Trophoblast cell (in vitro differentiated cells and primary cell): Measurements from ENCODE around the gene C5orf15.
"Not testable (repeated sequence)": the region's sequence is repeated elsewhere in the genome, so short reads cannot be mapped to it uniquely, and the experiment has no call there.

Source experiments
- DNase-seq, 2 donors: peaks; one replicate each; pipeline ENCODE4 v3.0.0-alpha.2; 2016
- H2AFZ ChIP-seq: 2 replicates; pipeline ENCODE4 v1.6.1; 2013; ENCODE audit warnings: low read length, moderate library complexity, mild to moderate bottlenecking; ENCODE audit not compliant: insufficient read depth, poor library complexity
- H2AK5ac ChIP-seq: 2 replicates; pipeline ENCODE4 v1.6.1; 2013; ENCODE audit warnings: mild to moderate bottlenecking, low read length
- H2BK120ac ChIP-seq: 2 replicates; pipeline ENCODE4 v1.6.1; 2013; ENCODE audit warnings: low read length, mild to moderate bottlenecking, moderate library complexity; ENCODE audit not compliant: insufficient read depth, poor library complexity
- H2BK12ac ChIP-seq: 2 replicates; pipeline ENCODE4 v1.6.1; 2013; ENCODE audit warnings: mild to moderate bottlenecking, low read length, moderate library complexity
- H2BK5ac ChIP-seq: 2 replicates; pipeline ENCODE4 v1.6.1; 2013; ENCODE audit warnings: low read length, low read depth, moderate library complexity, mild to moderate bottlenecking; ENCODE audit not compliant: poor library complexity
- H3K14ac ChIP-seq: 2 replicates; pipeline ENCODE4 v1.6.1; 2013; ENCODE audit warnings: mild to moderate bottlenecking, low read length
- H3K18ac ChIP-seq: 2 replicates; pipeline ENCODE4 v1.6.1; 2013; ENCODE audit warnings: mild to moderate bottlenecking, low read length
- H3K23ac ChIP-seq: 2 replicates; pipeline ENCODE4 v1.6.1; 2013; ENCODE audit warnings: low read length
- H3K27ac ChIP-seq: 2 replicates; pipeline ENCODE4 v1.5.1; 2013; ENCODE audit warnings: low read depth, mild to moderate bottlenecking, inconsistent platforms, low read length, moderate library complexity
- H3K27me3 ChIP-seq: 2 replicates; pipeline ENCODE4 v1.6.1; 2013; ENCODE audit warnings: inconsistent platforms, mild to moderate bottlenecking, low read length, moderate library complexity; ENCODE audit not compliant: insufficient read depth
- H3K36me3 ChIP-seq, 2 experiments: 1 replicate in 1 of 2; 2 replicates in 1 of 2; pipeline ENCODE4 v1.6.1; 2013; ENCODE audit warnings: low read length in 2 of 2, mild to moderate bottlenecking in 2 of 2, moderate library complexity in 1 of 2; ENCODE audit not compliant: insufficient read depth in 2 of 2, control insufficient read depth in 1 of 2
- H3K4ac ChIP-seq: 2 replicates; pipeline ENCODE4 v1.6.1; 2013; ENCODE audit warnings: low read depth, mild to moderate bottlenecking, low read length, moderate library complexity
- H3K4me1 ChIP-seq, 2 experiments: 1 replicate in 1 of 2; 2 replicates in 1 of 2; pipeline ENCODE4 v1.6.1; 2013; ENCODE audit warnings: low read length in 2 of 2, mild to moderate bottlenecking in 2 of 2, moderate library complexity in 1 of 2; ENCODE audit not compliant: insufficient read depth in 2 of 2, control insufficient read depth in 1 of 2
- H3K4me2 ChIP-seq: 2 replicates; pipeline ENCODE4 v1.6.1; 2013; ENCODE audit warnings: inconsistent platforms, mild to moderate bottlenecking, low read length, moderate library complexity
- H3K4me3 ChIP-seq: 2 replicates; pipeline ENCODE4 v1.5.1; 2013; ENCODE audit warnings: mild to moderate bottlenecking, low read depth, low read length, inconsistent platforms
- H3K79me1 ChIP-seq: one replicate; pipeline ENCODE4 v1.6.1; 2013; ENCODE audit warnings: low read length
- H3K79me2 ChIP-seq: 2 replicates; pipeline ENCODE4 v1.6.1; 2013; ENCODE audit warnings: low read length, mild to moderate bottlenecking; ENCODE audit not compliant: control insufficient read depth, insufficient read depth, poor library complexity
- H3K9ac ChIP-seq: 2 replicates; pipeline ENCODE4 v1.6.1; 2013; ENCODE audit warnings: mild to moderate bottlenecking, low read length
- H3K9me3 ChIP-seq: 2 replicates; pipeline ENCODE4 v1.6.1; 2013; ENCODE audit warnings: low read depth, mild to moderate bottlenecking, control low read depth, inconsistent platforms, low read length; ENCODE audit not compliant: insufficient read depth
- H4K12ac ChIP-seq: 2 replicates; pipeline ENCODE4 v1.6.1; 2013; ENCODE audit warnings: low read depth, mild to moderate bottlenecking, low read length, moderate library complexity
- H4K8ac ChIP-seq: 2 replicates; pipeline ENCODE4 v1.6.1; 2013; ENCODE audit warnings: low read depth, mild to moderate bottlenecking, low read length, moderate library complexity
- H4K91ac ChIP-seq: one replicate; pipeline ENCODE4 v1.6.1; 2013; ENCODE audit warnings: low read depth, mild to moderate bottlenecking, low read length, moderate library complexity
- WGBS: extraction: QIAGEN DNeasy Blood & Tissue Kit; methylation state at CpG from one replicate; pipeline ENCODE4 v1.1.7; 2013; ENCODE audit warnings: missing lambda C conversion rate; ENCODE audit not compliant: insufficient read length, insufficient coverage; ENCODE audit errors: extremely low coverage; 5-methylcytosine and 5-hydroxymethylcytosine counted together

C5orf15 gene

DNA sequence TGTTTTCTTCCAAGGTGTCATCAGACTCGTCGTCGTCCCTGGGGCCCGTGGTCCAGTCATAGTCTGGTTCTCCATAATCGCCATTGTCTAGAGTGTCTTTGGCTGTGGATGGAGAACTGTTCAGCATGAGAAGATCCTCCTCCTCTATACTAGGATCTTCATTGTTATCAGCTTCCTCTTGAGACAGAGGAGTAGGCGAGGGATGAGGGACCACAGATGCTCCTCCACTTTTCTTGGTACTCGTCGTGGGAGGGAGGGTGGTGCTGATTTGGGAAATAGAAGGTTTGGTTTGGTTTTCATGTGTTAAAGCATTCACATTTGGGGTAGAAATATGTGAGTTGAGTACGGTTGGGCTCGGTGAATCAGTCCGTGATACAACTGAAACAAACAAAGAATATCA lies 8.8 kb downstream of the C5orf15 start:
- H4K91ac ChIP-seq: no peak overlapping the region
- H3K4ac ChIP-seq: no peak overlapping the region
- no peak overlapping the region for H2BK5ac ChIP-seq
- H3K79me1 ChIP-seq: no peaks in the 10 kb centered on the region
- H3K4me3 ChIP-seq: no peak overlapping the region
- H3K27me3 ChIP-seq: no peaks in the 10 kb centered on the region
- H3K23ac ChIP-seq: no peak overlapping the region
- H2BK12ac ChIP-seq: no peak overlapping the region
- H3K79me2 ChIP-seq: no peaks in the 10 kb centered on the region
- H4K8ac ChIP-seq: no peak overlapping the region
- no peak overlapping the region for H2AK5ac ChIP-seq
- no peaks in the 10 kb centered on the region for H3K9me3 ChIP-seq
- H3K9ac ChIP-seq: no peak overlapping the region
- H3K36me3 ChIP-seq: peaks cover 10 to 11% of the 10 kb centered on the region in 2 experiments
- WGBS: no CpG with 5 or more reads among the region's 11 CpGs
- H2BK120ac ChIP-seq: no peak overlapping the region
- no peak overlapping the region for H3K14ac ChIP-seq
- H3K18ac ChIP-seq: no peak overlapping the region
- H3K4me2 ChIP-seq: no peak overlapping the region
- H3K27ac ChIP-seq: no peak overlapping the region
- no peak overlapping the region for H2AFZ ChIP-seq
- H4K12ac ChIP-seq: no peak overlapping the region
- no peaks in the 10 kb centered on the region for H3K4me1 ChIP-seq
- DNase-seq: no peak

DNA sequence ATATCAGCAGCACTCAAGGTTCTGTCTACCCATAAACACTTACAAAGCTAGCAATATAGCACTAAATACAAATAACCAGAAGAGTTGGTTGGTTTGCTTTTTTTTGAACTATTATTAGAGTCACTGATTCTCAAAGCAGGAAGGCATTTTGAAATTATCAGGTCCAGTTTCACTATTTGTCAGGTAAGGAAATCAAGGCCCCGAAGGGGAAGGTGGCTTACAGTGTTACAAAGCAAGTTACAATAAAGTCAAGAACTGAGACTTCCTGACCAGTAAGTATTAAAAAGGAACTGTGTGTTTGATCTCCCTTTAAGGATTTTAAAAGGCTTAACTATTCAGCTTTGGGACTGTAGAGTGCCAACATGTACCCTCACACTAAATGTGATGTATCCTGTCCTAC lies 10.8 kb downstream of the C5orf15 start:
- no peak overlapping the region for H2BK12ac ChIP-seq
- WGBS: no CpG with 5 or more reads among the region's 1 CpG
- DNase-seq: no peak

DNA sequence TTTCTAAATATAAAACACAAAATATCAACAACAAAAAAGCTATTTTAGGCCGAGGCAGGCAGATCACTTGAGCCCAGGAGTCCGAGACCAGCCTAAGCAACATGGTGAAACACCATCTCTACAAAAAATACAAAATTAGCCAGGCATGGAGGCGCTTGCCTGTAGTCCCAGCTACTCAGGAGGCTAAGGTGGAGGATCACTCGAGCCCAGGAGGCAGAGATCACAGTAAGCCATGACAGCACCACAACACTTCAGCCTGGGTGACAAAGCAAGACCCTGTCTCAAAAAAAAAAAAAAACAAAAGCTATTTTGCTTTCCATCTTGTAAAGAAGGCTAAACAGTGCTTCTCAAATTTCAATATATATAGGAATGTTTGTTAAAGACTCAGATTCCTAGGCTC lies 11.3 kb downstream of the C5orf15 start:
- H3K4me3 ChIP-seq: no peak overlapping the region
- H2AK5ac ChIP-seq: no peak overlapping the region
- no CpG with 5 or more reads among the region's 4 CpGs for WGBS

More for the DNA sequence above, 10.8 kb downstream of the C5orf15 start:
- no peaks in the 10 kb centered on the region for H3K79me2 ChIP-seq
- H4K91ac ChIP-seq: no peak overlapping the region
- no peak overlapping the region for H4K12ac ChIP-seq
- H3K4ac ChIP-seq: no peak overlapping the region
- peaks cover 10 to 11% of the 10 kb centered on the region in 2 experiments for H3K36me3 ChIP-seq
- H2BK120ac ChIP-seq: no peak overlapping the region
- H3K9ac ChIP-seq: no peak overlapping the region
- H3K9me3 ChIP-seq: no peaks in the 10 kb centered on the region
- H3K18ac ChIP-seq: no peak overlapping the region
- no peak overlapping the region for H3K14ac ChIP-seq
- no peaks in the 10 kb centered on the region for H3K79me1 ChIP-seq
- no peak overlapping the region for H3K4me3 ChIP-seq
- H3K23ac ChIP-seq: no peak overlapping the region
- no peak overlapping the region for H2AK5ac ChIP-seq
- no peaks in the 10 kb centered on the region for H3K27me3 ChIP-seq
- H4K8ac ChIP-seq: no peak overlapping the region
- H3K27ac ChIP-seq: no peak overlapping the region
- no peak overlapping the region for H3K4me2 ChIP-seq
- no peaks in the 10 kb centered on the region for H3K4me1 ChIP-seq
- H2BK5ac ChIP-seq: no peak overlapping the region
- no peak overlapping the region for H2AFZ ChIP-seq

DNA sequence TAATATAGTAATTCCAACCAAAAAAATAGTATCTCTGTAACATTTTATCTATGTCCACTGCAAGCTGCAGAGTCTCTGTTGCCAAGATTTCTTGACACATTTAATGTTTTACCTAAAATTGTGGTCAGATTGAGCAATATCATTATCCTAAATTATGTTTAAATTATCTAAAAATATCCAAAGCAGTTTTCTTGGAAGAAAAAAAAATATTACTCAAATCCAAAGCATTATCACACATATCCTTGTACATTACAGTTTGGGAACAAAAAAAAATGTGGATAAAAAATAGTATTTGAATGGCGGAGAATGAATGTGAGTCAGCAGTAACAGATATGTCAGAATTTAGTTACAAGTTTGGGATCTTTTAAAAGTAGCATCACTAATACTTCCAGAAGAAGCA lies 12.2 kb downstream of the C5orf15 start:
- not testable (repeated sequence) for H3K27me3 ChIP-seq, H3K79me1 ChIP-seq, H3K4me2 ChIP-seq, H3K79me2 ChIP-seq, H4K8ac ChIP-seq, H2BK5ac ChIP-seq, H3K4me3 ChIP-seq, H3K9me3 ChIP-seq, H3K23ac ChIP-seq, H3K9ac ChIP-seq, H2BK120ac ChIP-seq, H2BK12ac ChIP-seq, H3K4ac ChIP-seq, H2AK5ac ChIP-seq, H2AFZ ChIP-seq, H3K18ac ChIP-seq, H4K12ac ChIP-seq, H3K27ac ChIP-seq, H3K14ac ChIP-seq, H4K91ac ChIP-seq, DNase-seq, H3K4me1 ChIP-seq
- H3K36me3 ChIP-seq: peaks cover 10 to 11% of the 10 kb centered on the region in 2 experiments
- WGBS: no CpG with 5 or more reads among the region's 1 CpG

More for the DNA sequence above, 11.3 kb downstream of the C5orf15 start:
- H2BK12ac ChIP-seq: no peak overlapping the region
- DNase-seq: no peak
- H4K12ac ChIP-seq: no peak overlapping the region
- H3K27me3 ChIP-seq: no peaks in the 10 kb centered on the region
- H2AFZ ChIP-seq: no peak overlapping the region
- no peaks in the 10 kb centered on the region for H3K79me1 ChIP-seq
- H3K4me2 ChIP-seq: no peak overlapping the region
- no peak overlapping the region for H3K27ac ChIP-seq
- no peaks in the 10 kb centered on the region for H3K4me1 ChIP-seq
- H2BK120ac ChIP-seq: no peak overlapping the region
- H3K79me2 ChIP-seq: no peaks in the 10 kb centered on the region
- no peak overlapping the region for H3K4ac ChIP-seq
- H3K18ac ChIP-seq: no peak overlapping the region
- H3K36me3 ChIP-seq: peaks cover 10 to 11% of the 10 kb centered on the region in 2 experiments
- H3K9me3 ChIP-seq: no peaks in the 10 kb centered on the region
- H3K23ac ChIP-seq: no peak overlapping the region
- no peak overlapping the region for H4K91ac ChIP-seq
- H2BK5ac ChIP-seq: no peak overlapping the region
- no peak overlapping the region for H3K14ac ChIP-seq
- H4K8ac ChIP-seq: no peak overlapping the region
- H3K9ac ChIP-seq: no peak overlapping the region
